GM12878 (cell line): Measurements from ENCODE around the gene NUMA1. TPM values are rescaled to one million over a fixed set of nuclear protein-coding genes. Genes with fewer than 3 reads are reported as not detected.

Source experiments
- ATAC-seq: fragments of 200-7000 bp; cut with Tn5 transposase; 3 replicates; pipeline ENCODE4 v1.9.1; 2020; ENCODE audit warnings: mild to moderate bottlenecking, moderate library complexity
- BruUV-seq: library from RNA; stranded (reverse); fragments of 400-500 nt; replicated peaks from 2 replicates; lab custom pipeline; 2021; lab: Mats Ljungman, UMichigan
- CTCF ChIA-PET: fragments of 300-600 bp; sonication (Branson Sonifier 250); formaldehyde crosslinking; extraction: SDS; loops from one replicate; lab custom pipeline; 2021; ENCODE audit warnings: inconsistent platforms; lab: Yijun Ruan, JAX
- POLR2A ChIA-PET: fragments of 350-600 bp; formaldehyde crosslinking; extraction: SDS; loops from one replicate; lab custom pipeline; 2021; ENCODE audit warnings: inconsistent platforms; lab: Charles Lee
- RAD21 ChIA-PET: fragments of 300-600 bp; sonication (Branson Sonifier 250); formaldehyde crosslinking; loops from one replicate; lab custom pipeline; 2023; ENCODE audit warnings: antibody characterized with exemption; ENCODE audit not compliant: unreplicated experiment; lab: Charles Lee
- SMC1A ChIA-PET: fragments of 300-600 bp; sonication (Branson Sonifier 250); formaldehyde crosslinking; loops from one replicate; lab custom pipeline; 2023; ENCODE audit not compliant: unreplicated experiment, uncharacterized antibody; lab: Charles Lee
- DNase-seq: peaks from one replicate; pipeline ENCODE4 v3.0.0-alpha.2; 2011; ENCODE audit warnings: low read depth, low spot score
- FAIRE-seq: peaks from 3 replicates; lab custom pipeline; 2011; peaks lifted over from hg19 to GRCh38; lab: Jason Lieb, UNC
- H2AFZ ChIP-seq: 2 replicates; pipeline ENCODE4 v1.6.0; 2011; ENCODE audit warnings: low read depth, low read length, control low read depth; ENCODE audit not compliant: control insufficient read depth
- H3K27ac ChIP-seq: 2 replicates; pipeline ENCODE4 v1.5.1; 2011; ENCODE audit warnings: control low read depth; ENCODE audit not compliant: control insufficient read depth, insufficient read depth
- H3K27me3 ChIP-seq, 2 experiments: replicated peaks in 1 of 2; 2 replicates each; pipeline versions ENCODE4 v1.6.0 to v1.6.1; 2011; ENCODE audit warnings: low read length in 1 of 2; ENCODE audit not compliant: control insufficient read depth in 2 of 2, insufficient read depth in 2 of 2
- H3K36me3 ChIP-seq, 2 experiments: 2 replicates each; pipeline ENCODE4 v1.5.1; 2011; ENCODE audit warnings: low read length in 1 of 2; ENCODE audit not compliant: control insufficient read depth in 2 of 2, insufficient read depth in 2 of 2
- H3K4me1 ChIP-seq: 2 replicates; pipeline ENCODE4 v1.6.1; 2011; ENCODE audit warnings: mild to moderate bottlenecking, low read length, moderate library complexity, mixed read lengths; ENCODE audit not compliant: control insufficient read depth, insufficient read depth
- H3K4me2 ChIP-seq: 2 replicates; pipeline ENCODE4 v1.6.0; 2011; ENCODE audit warnings: control low read depth; ENCODE audit not compliant: control insufficient read depth, insufficient read depth
- H3K4me3 ChIP-seq: fragments of 200-600 bp; sonication (generic); 2 replicates; pipeline ENCODE4 v1.5.1; 2016
- H3K79me2 ChIP-seq: 2 replicates; pipeline ENCODE4 v1.6.0; 2011; ENCODE audit warnings: low read length; ENCODE audit not compliant: control insufficient read depth, insufficient read depth
- H3K9ac ChIP-seq: 2 replicates; pipeline ENCODE4 v1.8.0; 2011; ENCODE audit warnings: low read length, control low read depth, mixed read lengths; ENCODE audit not compliant: control insufficient read depth, insufficient read depth
- H3K9me3 ChIP-seq: replicated peaks from 3 replicates; pipeline ENCODE4 v1.5.1; 2011; ENCODE audit warnings: mild to moderate bottlenecking, low read length; ENCODE audit not compliant: control insufficient read depth, insufficient read depth
- H4K20me1 ChIP-seq: 2 replicates; pipeline ENCODE4 v1.6.0; 2011; ENCODE audit not compliant: control insufficient read depth, insufficient read depth
- CHD2 ChIP-seq: IDR thresholded peaks from 2 replicates; pipeline ENCODE4 v1.6.1; 2011; ENCODE audit warnings: low read depth, low read length, improper control_type of control experiment, borderline replicate concordance
- CREB1 ChIP-seq: IDR thresholded peaks from 2 replicates; pipeline ENCODE4 v1.6.1; 2012; ENCODE audit warnings: low read depth, mild to moderate bottlenecking, inconsistent platforms
- CREM ChIP-seq: IDR thresholded peaks from 2 replicates; pipeline ENCODE4 v1.6.1; 2014; ENCODE audit warnings: antibody characterized with exemption, low read depth
- EZH2 ChIP-seq: IDR thresholded peaks from 2 replicates; pipeline ENCODE4 v1.6.1; 2012; ENCODE audit warnings: low read depth, mild to moderate bottlenecking, control low read depth, inconsistent platforms, low read length, borderline replicate concordance; ENCODE audit not compliant: control insufficient read depth
- MTA3 ChIP-seq: IDR thresholded peaks from 2 replicates; pipeline ENCODE4 v1.6.1; 2012; ENCODE audit warnings: low read length, inconsistent platforms, borderline replicate concordance
- RB1 ChIP-seq: fragments of 450-650 bp; formaldehyde crosslinking; IDR thresholded peaks from 2 replicates; pipeline ENCODE4 v1.6.1; 2017; ENCODE audit warnings: mild to moderate bottlenecking, borderline replicate concordance
- SIN3A ChIP-seq: IDR thresholded peaks from 2 replicates; pipeline ENCODE4 v1.6.1; 2012; ENCODE audit warnings: low read depth, low read length, improper control_type of control experiment
- SMARCA5 ChIP-seq: fragments of 450-650 bp; IDR thresholded peaks from 2 replicates; pipeline ENCODE4 v1.6.1; 2017; ENCODE audit warnings: mild to moderate bottlenecking
- TCF3 ChIP-seq: IDR thresholded peaks from 2 replicates; pipeline ENCODE4 v1.6.1; 2012; ENCODE audit warnings: low read depth, mild to moderate bottlenecking, low read length, borderline replicate concordance; ENCODE audit not compliant: insufficient read depth
- TCF7 ChIP-seq: IDR thresholded peaks from 2 replicates; pipeline ENCODE4 v1.6.1; 2014; ENCODE audit warnings: antibody characterized with exemption, borderline replicate concordance
- WGBS: methylation state at CpG from one replicate; pipeline ENCODE4 v1.1.6; 2016; ENCODE audit warnings: low lambda C conversion rate; ENCODE audit not compliant: insufficient replicate concordance, insufficient coverage; ENCODE audit errors: missing lambda C conversion rate; 5-methylcytosine and 5-hydroxymethylcytosine counted together
- in situ Hi-C: fragments of 300-500 bp; cut with MboI; formaldehyde crosslinking; loops from 9 replicates; pipeline ENCODE4 v1.14.3; 2018; ENCODE audit warnings: mixed read lengths
- intact Hi-C: fragments of 100-400 bp; cut with micrococcal nuclease; formaldehyde crosslinking; loops from one replicate; pipeline ENCODE4 v1.14.2; 2022; ENCODE audit not compliant: unreplicated experiment
- polyA plus RNA-seq, 11 experiments: library from polyadenylated mRNA; depleted of rRNA in 4 of 11; unstranded in 6 of 11; stranded (reverse) in 5 of 11; fragments of >200 nt; fragmentation: Nextera tagmentation in 4 of 11; fragmentation: Illumina TruSeq in 1 of 11; extraction: Ambion mirVana in 4 of 11; extraction: Trizol in 1 of 11; gene quantifications; 1 replicate in 1 of 11; 2 replicates in 10 of 11; pipeline versions ENCODE4 v1.2.1 to v1.2.3, GENCODE V29; 2011 to 2016; ENCODE audit warnings: inconsistent platforms in 2 of 11, missing spikeins in 2 of 11, low read depth in 1 of 11
- total RNA-seq, 4 experiments: library from RNA; depleted of rRNA in 3 of 4; stranded (reverse); fragments of >200 nt in 3 of 4; fragmentation: Illumina TruSeq in 1 of 4; extraction: Trizol in 1 of 4; gene quantifications; 2 replicates each; pipeline versions ENCODE4 v1.2.1 to v1.2.3, GENCODE V29; 2013 to 2021
- TF ChIP-seq, protein P1 (sequence below): IDR thresholded peaks from 2 replicates; pipeline ENCODE4 v1.6.1; 2012; ENCODE audit warnings: improper control_type of control experiment, low read depth, low read length; ENCODE audit not compliant: insufficient replicate concordance
- TF ChIP-seq, protein P2 (sequence below): fragments of 450-650 bp; IDR thresholded peaks from 2 replicates; pipeline ENCODE4 v1.6.1; 2016; ENCODE audit warnings: mild to moderate bottlenecking
- TF ChIP-seq, protein P3 (sequence below): fragments of 450-650 bp; conservative IDR thresholded peaks from 2 replicates; pipeline ENCODE4 v1.6.1; 2017; ENCODE audit warnings: mild to moderate bottlenecking, moderate library complexity

NUMA1 gene
- total and polyA plus RNA-seq, 10 of the 15 experiments (the other 5 are each of a cell fraction or from before 2014, with no cell fraction given) = 5.5 to 111 (median 61.0) TPM

DNA sequence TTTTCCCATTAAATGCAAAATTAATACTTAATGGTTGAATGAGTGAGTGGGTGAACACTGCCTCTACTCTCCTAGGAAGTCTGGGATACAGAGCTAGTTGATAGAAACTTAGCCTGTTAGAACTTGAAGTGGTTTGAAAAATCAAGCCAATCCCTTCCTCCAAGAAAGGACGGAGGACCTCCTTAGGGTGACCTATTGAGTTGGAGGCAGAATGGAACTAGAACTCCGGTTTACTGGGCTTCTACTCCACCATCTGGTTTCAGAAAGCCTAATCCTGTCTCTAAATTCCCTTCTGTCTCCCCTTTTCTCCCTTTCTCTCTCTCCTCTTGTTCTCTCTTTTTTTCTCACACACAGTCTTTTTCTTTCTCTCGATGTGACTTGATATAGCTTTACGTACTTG lies 101.2 kb downstream of the NUMA1 start:
- H3K4me1 ChIP-seq = peaks cover 10% of the 10 kb centered on the region
- no peak overlapping the region for H3K9ac ChIP-seq
- H3K4me2 ChIP-seq = no peak overlapping the region
- no peaks in the 10 kb centered on the region for H4K20me1 ChIP-seq
- ChIA-PET CTCF (interaction anchor here (1.0 to 9.1 kb wide), 24 partner anchors 9 to 469 kb away, joined by 3 to 138 read pairs (median 12); partner anchors contain the start of genes IL18BP, RNF121 and XNDC1N), RAD21 (interaction anchor here (0.7 to 3.7 kb wide), 15 partner anchors 9 to 452 kb away, joined by 3 to 51 read pairs (median 8); partner anchors contain the start of genes ANAPC15, IL18BP, RNF121 and XNDC1N), SMC1A (interaction anchor here (0.7 to 5.6 kb wide), 16 partner anchors 10 to 452 kb away, joined by 3 to 67 read pairs (median 10); partner anchors contain the start of genes ANAPC15, IL18BP, RNF121 and XNDC1N), POLR2A (interaction anchor here (0.9 to 1.4 kb wide), 5 partner anchors 9 to 165 kb away, joined by 3 to 11 read pairs (median 4); no protein-coding TSS in a partner anchor)
- FAIRE-seq (no peak), ATAC-seq (no peak), DNase-seq (no peak)
- no peak overlapping the region for H3K27ac ChIP-seq
- H3K79me2 ChIP-seq = no peaks in the 10 kb centered on the region
- no TSS peak for BruUV-seq
- H2AFZ ChIP-seq = no peak overlapping the region
- H3K9me3 ChIP-seq = no peaks in the 10 kb centered on the region
- intact Hi-C loops = loop anchor here (2.0 kb wide), 1 partner anchor 166 kb away; no protein-coding TSS in a partner anchor
- 99% methylated on average over 4 of the region's 4 CpGs for WGBS
- H3K27me3 ChIP-seq = no peaks in the 10 kb centered on the region
- H3K4me3 ChIP-seq = no peak overlapping the region
- in situ Hi-C loops = no loop called here
- H3K36me3 ChIP-seq = peaks cover 9 to 28% of the 10 kb centered on the region in 2 experiments
- TF ChIP-seq EZH2 (no peak), CREM (no peak), CREB1 (no peak), TCF3 (no peak), RB1 (no peak), TCF7 (no peak), SIN3A (no peak), SMARCA5 (no peak), MTA3 (no peak), CHD2 (no peak)
- TF ChIP-seq, protein P1, sequence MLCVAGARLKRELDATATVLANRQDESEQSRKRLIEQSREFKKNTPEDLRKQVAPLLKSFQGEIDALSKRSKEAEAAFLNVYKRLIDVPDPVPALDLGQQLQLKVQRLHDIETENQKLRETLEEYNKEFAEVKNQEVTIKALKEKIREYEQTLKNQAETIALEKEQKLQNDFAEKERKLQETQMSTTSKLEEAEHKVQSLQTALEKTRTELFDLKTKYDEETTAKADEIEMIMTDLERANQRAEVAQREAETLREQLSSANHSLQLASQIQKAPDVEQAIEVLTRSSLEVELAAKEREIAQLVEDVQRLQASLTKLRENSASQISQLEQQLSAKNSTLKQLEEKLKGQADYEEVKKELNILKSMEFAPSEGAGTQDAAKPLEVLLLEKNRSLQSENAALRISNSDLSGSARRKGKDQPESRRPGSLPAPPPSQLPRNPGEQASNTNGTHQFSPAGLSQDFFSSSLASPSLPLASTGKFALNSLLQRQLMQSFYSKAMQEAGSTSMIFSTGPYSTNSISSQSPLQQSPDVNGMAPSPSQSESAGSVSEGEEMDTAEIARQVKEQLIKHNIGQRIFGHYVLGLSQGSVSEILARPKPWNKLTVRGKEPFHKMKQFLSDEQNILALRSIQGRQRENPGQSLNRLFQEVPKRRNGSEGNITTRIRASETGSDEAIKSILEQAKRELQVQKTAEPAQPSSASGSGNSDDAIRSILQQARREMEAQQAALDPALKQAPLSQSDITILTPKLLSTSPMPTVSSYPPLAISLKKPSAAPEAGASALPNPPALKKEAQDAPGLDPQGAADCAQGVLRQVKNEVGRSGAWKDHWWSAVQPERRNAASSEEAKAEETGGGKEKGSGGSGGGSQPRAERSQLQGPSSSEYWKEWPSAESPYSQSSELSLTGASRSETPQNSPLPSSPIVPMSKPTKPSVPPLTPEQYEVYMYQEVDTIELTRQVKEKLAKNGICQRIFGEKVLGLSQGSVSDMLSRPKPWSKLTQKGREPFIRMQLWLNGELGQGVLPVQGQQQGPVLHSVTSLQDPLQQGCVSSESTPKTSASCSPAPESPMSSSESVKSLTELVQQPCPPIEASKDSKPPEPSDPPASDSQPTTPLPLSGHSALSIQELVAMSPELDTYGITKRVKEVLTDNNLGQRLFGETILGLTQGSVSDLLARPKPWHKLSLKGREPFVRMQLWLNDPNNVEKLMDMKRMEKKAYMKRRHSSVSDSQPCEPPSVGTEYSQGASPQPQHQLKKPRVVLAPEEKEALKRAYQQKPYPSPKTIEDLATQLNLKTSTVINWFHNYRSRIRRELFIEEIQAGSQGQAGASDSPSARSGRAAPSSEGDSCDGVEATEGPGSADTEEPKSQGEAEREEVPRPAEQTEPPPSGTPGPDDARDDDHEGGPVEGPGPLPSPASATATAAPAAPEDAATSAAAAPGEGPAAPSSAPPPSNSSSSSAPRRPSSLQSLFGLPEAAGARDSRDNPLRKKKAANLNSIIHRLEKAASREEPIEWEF = no peak
- TF ChIP-seq, protein P2, sequence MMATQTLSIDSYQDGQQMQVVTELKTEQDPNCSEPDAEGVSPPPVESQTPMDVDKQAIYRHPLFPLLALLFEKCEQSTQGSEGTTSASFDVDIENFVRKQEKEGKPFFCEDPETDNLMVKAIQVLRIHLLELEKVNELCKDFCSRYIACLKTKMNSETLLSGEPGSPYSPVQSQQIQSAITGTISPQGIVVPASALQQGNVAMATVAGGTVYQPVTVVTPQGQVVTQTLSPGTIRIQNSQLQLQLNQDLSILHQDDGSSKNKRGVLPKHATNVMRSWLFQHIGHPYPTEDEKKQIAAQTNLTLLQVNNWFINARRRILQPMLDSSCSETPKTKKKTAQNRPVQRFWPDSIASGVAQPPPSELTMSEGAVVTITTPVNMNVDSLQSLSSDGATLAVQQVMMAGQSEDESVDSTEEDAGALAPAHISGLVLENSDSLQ = no peak
- TF ChIP-seq, protein P3, sequence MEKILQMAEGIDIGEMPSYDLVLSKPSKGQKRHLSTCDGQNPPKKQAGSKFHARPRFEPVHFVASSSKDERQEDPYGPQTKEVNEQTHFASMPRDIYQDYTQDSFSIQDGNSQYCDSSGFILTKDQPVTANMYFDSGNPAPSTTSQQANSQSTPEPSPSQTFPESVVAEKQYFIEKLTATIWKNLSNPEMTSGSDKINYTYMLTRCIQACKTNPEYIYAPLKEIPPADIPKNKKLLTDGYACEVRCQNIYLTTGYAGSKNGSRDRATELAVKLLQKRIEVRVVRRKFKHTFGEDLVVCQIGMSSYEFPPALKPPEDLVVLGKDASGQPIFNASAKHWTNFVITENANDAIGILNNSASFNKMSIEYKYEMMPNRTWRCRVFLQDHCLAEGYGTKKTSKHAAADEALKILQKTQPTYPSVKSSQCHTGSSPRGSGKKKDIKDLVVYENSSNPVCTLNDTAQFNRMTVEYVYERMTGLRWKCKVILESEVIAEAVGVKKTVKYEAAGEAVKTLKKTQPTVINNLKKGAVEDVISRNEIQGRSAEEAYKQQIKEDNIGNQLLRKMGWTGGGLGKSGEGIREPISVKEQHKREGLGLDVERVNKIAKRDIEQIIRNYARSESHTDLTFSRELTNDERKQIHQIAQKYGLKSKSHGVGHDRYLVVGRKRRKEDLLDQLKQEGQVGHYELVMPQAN = no peak
